Effector memory CD4-positive, alpha-beta T cell (primary cell): ENCODE measurements around the gene GHRHR.

Source experiments
- DNase-seq, 3 donors: peaks; one replicate each; pipeline ENCODE4 v3.0.0-alpha.2; 2020
- H3K27ac ChIP-seq: 2 replicates; pipeline ENCODE4 v1.7.0; 2013; ENCODE audit warnings: mild to moderate bottlenecking, low read length, moderate library complexity; ENCODE audit not compliant: insufficient read depth, poor library complexity, severe bottlenecking
- H3K27me3 ChIP-seq: replicated peaks from 2 replicates; pipeline ENCODE4 v1.7.0; 2013; ENCODE audit warnings: mild to moderate bottlenecking, low read length; ENCODE audit not compliant: insufficient read depth, control insufficient read depth, poor library complexity, severe bottlenecking
- H3K36me3 ChIP-seq: 2 replicates; pipeline ENCODE4 v1.7.0; 2013; ENCODE audit warnings: mild to moderate bottlenecking, low read length, moderate library complexity; ENCODE audit not compliant: control insufficient read depth, insufficient read depth
- H3K4me1 ChIP-seq: 2 replicates; pipeline ENCODE4 v1.7.0; 2013; ENCODE audit warnings: low read length, mild to moderate bottlenecking; ENCODE audit not compliant: control insufficient read depth, insufficient read depth, poor library complexity, severe bottlenecking
- H3K4me3 ChIP-seq: 2 replicates; pipeline ENCODE4 v1.7.0; 2013; ENCODE audit warnings: low read length, low read depth, mild to moderate bottlenecking; ENCODE audit not compliant: insufficient read depth, poor library complexity, severe bottlenecking
- H3K9me3 ChIP-seq: 2 replicates; pipeline ENCODE4 v1.7.0; 2013; ENCODE audit warnings: mild to moderate bottlenecking, low read length, moderate library complexity; ENCODE audit not compliant: control insufficient read depth

The GHRHR gene

DNA sequence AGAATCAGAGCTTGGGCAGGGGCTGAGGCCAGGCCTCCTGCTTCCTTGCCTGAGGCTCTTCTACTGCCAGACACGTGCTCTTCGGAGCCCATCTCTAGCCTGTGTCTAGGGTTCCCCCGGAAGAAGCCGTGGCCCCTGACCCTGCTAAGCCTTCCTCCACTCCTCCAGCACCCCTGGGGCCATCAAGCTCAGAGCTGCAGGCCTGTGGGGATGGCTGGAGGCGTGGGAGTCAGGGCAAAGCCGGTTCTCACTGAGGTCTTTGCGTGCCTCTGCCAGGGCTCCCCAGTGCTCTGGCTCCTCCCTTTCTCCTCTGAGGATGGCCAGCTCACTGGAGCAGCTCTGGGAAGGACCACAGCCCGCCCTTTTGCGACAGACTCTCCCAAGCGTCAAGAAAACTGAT is 34.4 kb downstream of the GHRHR start:
- Histone ChIP-seq H3K27me3 (no peaks in the 10 kb centered on the region), H3K4me1 (no peaks in the 10 kb centered on the region), H3K27ac (no peak overlapping the region), H3K4me3 (no peak overlapping the region), H3K36me3 (no peaks in the 10 kb centered on the region), H3K9me3 (no peaks in the 10 kb centered on the region)
- DNase-seq = no peak

DNA sequence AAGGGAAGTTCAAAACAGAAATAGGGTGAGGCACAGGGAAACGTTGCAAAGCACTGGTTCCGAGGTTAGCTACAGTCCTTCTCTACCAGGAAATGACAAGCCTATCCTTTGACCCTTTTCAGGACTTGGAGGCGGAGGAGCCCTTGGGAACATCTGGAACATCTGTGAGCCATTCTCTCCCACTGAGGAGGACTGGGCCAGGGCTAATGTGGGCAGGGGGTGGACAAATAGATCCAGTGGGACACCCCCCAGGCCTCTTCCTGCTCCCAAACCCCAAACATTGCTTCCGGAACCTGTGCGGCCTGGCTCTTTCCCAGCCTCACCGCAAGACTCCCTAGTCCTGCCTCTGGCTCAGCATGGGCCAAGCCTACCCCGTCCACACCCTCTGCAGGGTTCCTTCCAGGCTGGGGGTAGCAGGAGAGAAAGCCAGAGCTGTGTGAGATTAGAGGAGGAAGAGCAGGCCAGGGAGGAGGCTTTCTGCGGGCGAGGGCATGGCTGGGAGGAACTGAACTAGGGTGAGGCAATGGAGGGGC is 36.5 kb downstream of the GHRHR start:
- no peaks in the 10 kb centered on the region for H3K9me3 ChIP-seq
- no peaks in the 10 kb centered on the region for H3K27me3 ChIP-seq
- H3K4me3 ChIP-seq = no peak overlapping the region
- no peaks in the 10 kb centered on the region for H3K36me3 ChIP-seq
- no peaks in the 10 kb centered on the region for H3K4me1 ChIP-seq
- no peak for DNase-seq
- no peak overlapping the region for H3K27ac ChIP-seq

DNA sequence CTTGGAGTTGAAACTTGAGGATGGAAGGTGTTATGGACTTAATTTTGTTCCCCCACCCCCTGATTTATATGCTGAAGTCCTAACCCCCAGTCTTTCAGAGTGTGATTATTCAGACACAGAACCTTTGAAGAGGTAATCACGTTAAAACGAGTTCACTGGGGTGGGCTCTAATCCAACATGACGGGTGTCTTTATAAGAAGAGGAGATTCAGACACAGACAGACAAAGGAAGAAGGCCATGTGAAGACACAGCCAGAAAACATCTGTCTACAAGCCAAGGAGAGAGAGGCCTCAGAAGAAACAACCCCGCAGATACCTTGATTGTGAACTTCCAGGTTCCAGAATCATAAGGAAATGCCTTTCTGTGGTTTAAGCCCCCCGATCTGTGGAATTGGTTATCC is 37.0 kb downstream of the GHRHR start:
- Histone ChIP-seq H3K4me3 (no peak overlapping the region), H3K4me1 (no peaks in the 10 kb centered on the region), H3K9me3 (no peaks in the 10 kb centered on the region), H3K36me3 (no peaks in the 10 kb centered on the region), H3K27me3 (no peaks in the 10 kb centered on the region), H3K27ac (no peak overlapping the region)
- DNase-seq = no peak

DNA sequence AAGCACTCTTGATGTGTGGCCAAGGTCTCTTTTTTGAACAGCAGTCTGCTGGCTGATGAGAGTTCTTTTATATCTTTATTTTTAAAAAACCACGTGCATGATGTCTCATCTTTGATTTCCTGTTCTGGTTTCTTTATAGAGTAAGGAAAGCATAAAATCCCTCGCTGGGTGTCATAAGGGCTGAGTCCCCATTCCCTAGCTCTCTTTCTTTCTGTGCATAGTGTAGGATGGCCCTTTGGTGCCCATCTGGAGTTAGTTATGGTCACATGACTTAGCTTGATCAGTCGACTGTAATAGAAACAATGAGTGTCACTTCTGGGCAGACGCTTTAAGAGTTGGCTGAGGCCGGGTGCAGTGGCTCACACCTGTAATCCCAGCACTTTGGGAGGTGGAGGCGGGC is 38.5 kb downstream of the GHRHR start:
- no peak overlapping the region for H3K4me3 ChIP-seq
- H3K36me3 ChIP-seq = no peaks in the 10 kb centered on the region
- H3K27ac ChIP-seq = no peak overlapping the region
- H3K27me3 ChIP-seq = no peaks in the 10 kb centered on the region
- no peaks in the 10 kb centered on the region for H3K4me1 ChIP-seq
- no peak for DNase-seq
- no peaks in the 10 kb centered on the region for H3K9me3 ChIP-seq

DNA sequence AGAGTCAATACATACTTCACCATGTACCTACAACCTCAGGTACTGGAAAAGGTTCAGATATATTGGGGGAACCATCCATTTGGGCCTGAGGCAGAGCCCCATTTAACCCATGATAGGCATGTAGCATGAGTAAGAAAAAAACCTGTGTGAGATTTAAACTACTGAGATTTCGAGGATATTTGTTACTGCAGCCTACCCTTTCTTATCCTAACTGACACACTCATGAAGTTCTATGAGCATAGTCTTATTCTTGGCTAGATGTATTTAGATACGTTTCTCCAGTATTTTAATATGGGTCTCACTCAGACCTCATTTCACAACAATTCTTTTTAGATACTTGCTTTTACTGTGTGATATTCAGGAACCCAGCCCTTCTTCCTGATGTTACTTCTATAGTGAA is 39.3 kb downstream of the GHRHR start:
- no peaks in the 10 kb centered on the region for H3K27me3 ChIP-seq
- H3K27ac ChIP-seq = no peak overlapping the region
- H3K4me3 ChIP-seq = no peak overlapping the region
- H3K9me3 ChIP-seq = no peaks in the 10 kb centered on the region
- no peak for DNase-seq
- no peaks in the 10 kb centered on the region for H3K36me3 ChIP-seq
- H3K4me1 ChIP-seq = no peaks in the 10 kb centered on the region

- H3K27ac ChIP-seq = no peak overlapping the region
- H3K4me1 ChIP-seq = no peaks in the 10 kb centered on the region
- no peaks in the 10 kb centered on the region for H3K9me3 ChIP-seq
- no peak for DNase-seq
- H3K36me3 ChIP-seq = no peaks in the 10 kb centered on the region
- H3K27me3 ChIP-seq = peaks cover 3% of the 10 kb centered on the region
- H3K4me3 ChIP-seq = no peak overlapping the region
Measured at GRCh38 chr7:31003721-31004120, 40.0 kb downstream of the GHRHR start.

DNA sequence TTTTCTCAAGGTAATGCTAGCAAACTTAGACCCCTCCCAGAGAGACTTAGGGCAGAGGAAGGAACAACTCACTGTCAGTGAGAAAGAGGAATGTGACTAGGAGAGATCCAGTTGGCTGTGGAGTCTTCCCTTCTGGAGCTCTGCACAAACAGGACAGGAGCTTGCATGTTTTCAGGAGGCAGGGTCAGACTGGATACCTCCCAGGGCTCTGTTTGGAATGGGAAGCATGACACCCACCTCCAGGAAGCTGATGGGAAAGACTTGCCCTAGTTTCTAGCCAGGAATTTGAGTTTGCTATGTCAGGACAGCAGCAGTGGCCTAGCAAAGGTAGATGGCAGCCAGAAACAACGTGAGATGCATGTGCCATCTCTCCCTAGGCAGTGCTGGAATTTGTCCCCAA is 40.6 kb downstream of the GHRHR start:
- H3K4me1 ChIP-seq = no peaks in the 10 kb centered on the region
- H3K27me3 ChIP-seq = peaks cover 3% of the 10 kb centered on the region
- DNase-seq = no peak
- H3K36me3 ChIP-seq = no peaks in the 10 kb centered on the region
- no peak overlapping the region for H3K27ac ChIP-seq
- no peak overlapping the region for H3K4me3 ChIP-seq
- H3K9me3 ChIP-seq = no peaks in the 10 kb centered on the region

DNA sequence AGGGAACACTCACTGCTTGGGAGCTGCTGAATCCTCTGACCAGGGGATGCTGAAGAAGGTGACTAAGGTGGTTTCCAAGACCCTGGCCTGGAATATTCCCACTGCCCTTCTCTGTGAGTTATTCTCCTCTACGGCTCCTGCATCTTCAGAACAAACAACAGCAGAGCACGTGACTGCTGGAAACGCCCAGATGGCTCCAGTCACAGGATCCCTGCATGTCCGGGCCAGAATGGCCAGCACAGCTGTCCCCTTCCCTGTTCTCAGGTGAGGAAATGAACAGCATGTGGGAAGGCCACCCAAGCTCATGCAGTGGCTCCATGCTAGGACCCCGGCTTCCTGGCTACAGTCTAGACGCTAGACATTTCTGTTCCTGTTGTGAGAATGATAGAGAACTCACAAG is 43.1 kb downstream of the GHRHR start:
- Histone ChIP-seq H3K27me3 (peaks cover 3% of the 10 kb centered on the region), H3K4me3 (no peak overlapping the region), H3K9me3 (no peaks in the 10 kb centered on the region), H3K4me1 (no peaks in the 10 kb centered on the region), H3K36me3 (no peaks in the 10 kb centered on the region), H3K27ac (no peak overlapping the region)
- DNase-seq = no peak

GRCh38 chr7:31007634-31008033 is 43.9 kb downstream of the GHRHR start:
- Histone ChIP-seq H3K36me3 (no peaks in the 10 kb centered on the region), H3K4me1 (no peaks in the 10 kb centered on the region), H3K27ac (no peak overlapping the region), H3K9me3 (no peaks in the 10 kb centered on the region), H3K27me3 (peaks cover 3% of the 10 kb centered on the region), H3K4me3 (no peak overlapping the region)
- DNase-seq = no peak

DNA sequence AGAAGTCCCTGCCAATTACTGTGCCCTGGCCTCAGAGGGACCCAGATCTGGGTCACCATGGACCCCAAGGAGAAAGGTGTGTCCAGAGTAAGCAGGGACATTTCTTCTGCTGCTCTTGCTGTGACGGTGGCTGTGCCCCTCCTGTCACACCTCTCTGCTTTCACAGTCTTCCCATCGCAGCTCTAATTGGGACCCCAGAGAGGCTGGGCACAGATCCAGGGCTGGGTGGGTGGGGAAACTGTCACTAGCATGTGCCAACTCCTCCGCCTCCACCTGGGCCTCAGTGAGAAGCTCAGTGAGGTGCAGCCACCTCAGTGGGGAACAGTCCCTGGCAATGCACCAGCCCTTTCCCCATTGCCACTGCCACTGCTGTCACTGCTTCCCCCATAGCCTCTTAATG is 51.1 kb downstream of the GHRHR start:
- Histone ChIP-seq H3K27ac (no peak overlapping the region), H3K9me3 (no peaks in the 10 kb centered on the region), H3K36me3 (no peaks in the 10 kb centered on the region), H3K4me3 (no peak overlapping the region), H3K4me1 (peaks cover 3% of the 10 kb centered on the region), H3K27me3 (no peaks in the 10 kb centered on the region)
- no peak for DNase-seq
